NCI-H446 treated with DMSO at 0.1 percent for 48 hours (cell line): Measurements from ENCODE around the gene SLIT1.

Experiments
- DNase-seq: peaks from one replicate; lab custom pipeline; 2025; lab: John Stamatoyannopoulos, UW

SLIT1 gene

DNA sequence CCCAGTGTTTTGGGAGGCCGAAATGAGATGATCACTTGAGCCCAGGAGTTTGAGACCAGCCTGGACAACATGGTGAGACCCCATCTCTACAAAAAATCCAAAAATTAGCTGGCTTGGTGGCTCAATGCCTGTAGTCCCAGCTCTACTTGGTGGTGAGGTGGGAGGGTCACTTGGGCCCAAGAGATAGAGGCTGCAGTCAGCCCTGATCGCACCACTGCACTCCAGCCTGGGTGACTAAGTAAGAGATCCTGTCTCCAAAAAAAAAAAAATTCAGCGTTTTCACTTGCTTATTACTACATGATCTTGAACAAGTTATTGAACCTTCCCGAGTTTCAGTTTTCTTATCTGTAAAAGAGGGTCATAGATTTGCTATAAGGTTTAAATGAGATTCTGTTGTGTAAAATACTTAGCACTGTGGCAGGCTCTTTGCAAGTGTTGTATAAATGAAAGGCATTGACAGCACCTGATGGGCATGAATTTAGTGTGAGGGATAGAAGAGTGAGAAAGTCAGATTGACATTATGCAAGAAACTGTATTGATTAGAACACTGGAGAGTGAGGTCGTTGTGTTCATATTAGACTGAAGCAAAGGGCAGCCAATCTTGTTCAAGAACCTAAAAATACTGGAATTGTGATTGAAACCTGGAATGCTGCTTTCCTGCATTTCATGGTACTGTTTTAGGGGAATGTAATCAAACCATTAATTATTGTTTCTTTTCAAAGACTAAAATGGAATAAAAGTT, 216.9 kb downstream of the SLIT1 start:
- DNase-seq, result no peak

DNA sequence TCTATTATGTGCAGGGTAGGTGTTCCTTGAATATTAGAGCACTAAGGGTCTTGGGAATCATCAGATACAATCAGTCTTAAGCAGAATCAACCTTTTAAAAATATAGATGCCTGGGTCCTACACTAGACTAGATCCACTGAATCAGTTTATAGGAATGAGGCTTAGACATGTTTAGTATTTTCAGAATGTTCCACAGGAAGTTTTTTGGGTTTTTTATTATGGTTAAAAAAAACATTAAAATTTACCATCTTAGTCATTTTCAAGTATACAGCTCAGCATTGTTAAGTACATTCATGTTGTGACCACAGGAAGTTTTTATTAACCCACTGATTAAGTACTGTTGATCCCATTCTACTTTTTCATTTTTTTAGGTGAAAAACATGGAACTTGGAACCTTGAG, 217.9 kb downstream of the SLIT1 start:
- DNase-seq, result no peak

DNA sequence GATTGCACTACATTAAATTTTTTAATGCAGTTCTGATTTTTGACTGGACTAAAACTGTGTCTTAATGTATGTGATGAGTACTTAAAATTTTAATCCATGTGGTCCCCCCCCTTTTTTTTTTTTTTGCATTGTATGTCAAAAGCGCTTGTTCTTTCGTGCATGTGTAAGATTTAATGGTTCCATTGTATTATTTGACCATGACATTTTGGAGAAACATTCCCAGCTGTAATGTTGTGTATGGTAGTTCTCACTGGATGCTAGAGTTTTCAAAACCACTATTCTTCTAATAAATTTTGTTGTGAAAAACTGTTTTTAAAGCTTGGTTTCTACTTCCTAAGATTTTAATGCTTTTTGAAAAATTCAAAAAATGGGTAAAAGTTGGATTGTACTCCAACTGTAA, 221.6 kb downstream of the SLIT1 start:
- no peak for DNase-seq

DNA sequence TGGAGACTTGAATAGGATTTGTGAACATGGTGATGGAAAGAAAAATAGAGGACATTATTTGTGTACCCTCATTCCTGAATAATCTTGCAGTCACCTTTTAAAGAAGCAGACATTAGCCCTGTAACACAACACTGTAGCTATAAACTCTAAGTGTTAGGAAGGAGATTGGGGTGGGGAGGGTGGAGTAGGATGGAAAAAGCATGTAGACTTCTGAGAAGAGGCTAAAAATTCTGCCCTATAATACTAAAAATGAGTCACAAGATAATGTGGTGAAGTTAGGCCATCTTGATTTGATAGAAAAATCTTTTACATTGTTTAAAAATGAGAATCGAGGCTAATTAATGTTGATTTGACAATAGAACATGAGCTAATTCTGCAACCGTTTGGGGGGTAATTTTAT, 224.9 kb downstream of the SLIT1 start:
- no peak for DNase-seq

DNA sequence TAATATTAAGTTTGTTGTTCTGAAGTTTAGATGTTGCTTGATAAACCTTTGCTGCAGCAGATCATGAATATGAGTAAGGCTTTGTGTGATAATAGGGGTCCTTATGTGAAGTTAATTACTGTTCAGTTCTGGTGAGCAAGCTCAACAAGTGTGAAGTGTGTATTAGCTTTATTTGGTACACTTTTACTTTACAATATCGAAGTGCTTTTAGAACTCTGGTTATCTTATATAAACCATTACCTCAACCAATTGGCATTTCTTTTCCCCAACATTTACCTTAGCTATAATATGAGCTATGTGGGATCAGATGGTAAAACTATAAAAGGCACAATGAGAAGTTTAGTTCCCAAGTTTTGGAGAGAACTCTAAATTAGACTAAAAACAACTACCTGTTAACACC, 226.0 kb downstream of the SLIT1 start:
- DNase-seq, result no peak

DNA sequence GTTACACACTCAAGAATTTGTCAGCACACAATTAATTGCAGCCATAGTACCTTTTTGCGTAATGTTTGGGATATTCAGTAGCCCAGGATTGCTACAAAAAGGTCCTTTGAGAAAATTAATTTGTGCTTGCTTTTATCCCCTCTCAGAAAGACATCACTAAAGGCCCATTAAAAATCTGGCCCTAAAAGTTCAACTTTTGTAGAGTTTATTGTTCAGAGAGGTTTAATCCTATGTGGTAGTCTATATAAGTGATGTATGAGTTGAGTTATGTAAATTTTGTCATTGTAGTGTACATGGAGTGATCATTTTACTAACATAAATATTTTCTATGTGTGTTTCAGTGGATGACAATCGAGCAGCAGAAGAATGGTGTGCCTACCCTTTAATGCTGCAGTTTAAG, 227.7 kb downstream of the SLIT1 start:
- DNase-seq, result no peak

DNA sequence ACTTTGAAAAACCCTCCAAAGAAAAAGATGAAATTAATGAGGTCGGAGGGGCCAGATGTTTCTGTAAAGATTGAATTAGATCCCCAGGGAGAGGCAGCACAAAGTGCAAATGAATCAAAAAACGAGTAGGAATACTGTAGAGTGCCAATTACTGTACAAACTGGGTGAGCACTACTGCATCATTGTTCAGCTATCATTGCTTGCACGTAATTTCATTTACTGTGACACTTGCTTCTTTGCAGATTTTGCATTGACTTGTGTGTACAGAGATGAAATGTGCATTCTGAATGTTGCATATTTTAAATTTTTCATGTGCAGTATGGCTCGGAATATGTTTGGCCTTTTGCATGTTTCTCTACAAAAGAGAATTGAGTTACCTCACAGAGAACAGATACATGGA, 230.0 kb downstream of the SLIT1 start:
- no peak for DNase-seq

DNA sequence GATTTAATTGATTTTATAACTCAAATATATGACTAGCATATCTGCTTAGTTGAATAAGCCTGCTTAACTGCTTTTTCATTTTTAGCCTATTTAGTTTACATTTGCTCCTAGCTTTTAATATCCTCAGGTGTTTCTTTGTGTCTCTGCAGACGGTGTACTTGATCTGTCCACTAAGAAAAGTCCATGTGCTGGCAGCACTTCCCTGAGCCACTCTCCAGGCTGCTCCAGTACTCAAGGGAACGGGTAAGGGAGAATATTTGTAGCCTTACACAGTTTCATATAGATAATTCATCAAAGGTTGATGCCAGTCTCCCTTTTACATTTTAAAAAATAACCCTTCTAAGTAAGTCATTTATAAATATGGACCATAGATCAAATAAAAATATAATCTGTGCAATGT, 233.8 kb downstream of the SLIT1 start:
- no peak for DNase-seq

DNA sequence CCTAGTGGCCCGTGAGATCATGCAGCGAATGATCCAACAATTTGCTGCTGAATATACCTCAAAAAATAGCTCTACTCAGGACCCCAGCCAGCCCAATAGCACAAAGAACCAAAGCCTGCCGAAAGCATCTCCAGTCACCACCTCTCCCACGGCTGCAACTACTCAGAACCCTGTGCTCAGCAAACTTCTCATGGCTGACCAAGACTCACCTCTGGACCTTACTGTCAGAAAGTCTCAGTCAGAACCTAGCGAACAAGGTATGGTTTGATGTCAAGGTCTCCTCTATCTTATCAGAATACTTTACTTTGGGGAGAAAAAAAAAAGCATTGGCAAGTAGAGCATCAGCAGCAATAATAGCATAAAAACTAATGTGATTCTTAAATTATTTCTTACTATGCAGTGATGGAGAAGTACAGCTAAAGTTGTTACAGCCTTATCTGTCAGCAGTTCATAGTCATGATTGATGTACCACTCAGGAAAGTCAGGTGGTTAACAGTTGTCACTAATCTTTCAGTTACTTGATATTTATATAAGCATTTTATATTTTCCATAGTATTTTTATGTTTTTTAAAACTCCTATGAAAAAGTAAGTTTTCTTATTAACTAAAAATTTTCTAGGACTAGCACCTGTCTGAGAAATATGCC, 236.6 kb downstream of the SLIT1 start:
- no peak for DNase-seq
